ENCODE results near the gene ZG16B.

ZG16B gene

GRCh38 chr16:2867987-2868789 lies 38.1 kb downstream of the ZG16B start:
- peak; percentile 88 for DNase-seq (ENCODE audit: low read depth)
- TF ChIP-seq, protein P1, sequence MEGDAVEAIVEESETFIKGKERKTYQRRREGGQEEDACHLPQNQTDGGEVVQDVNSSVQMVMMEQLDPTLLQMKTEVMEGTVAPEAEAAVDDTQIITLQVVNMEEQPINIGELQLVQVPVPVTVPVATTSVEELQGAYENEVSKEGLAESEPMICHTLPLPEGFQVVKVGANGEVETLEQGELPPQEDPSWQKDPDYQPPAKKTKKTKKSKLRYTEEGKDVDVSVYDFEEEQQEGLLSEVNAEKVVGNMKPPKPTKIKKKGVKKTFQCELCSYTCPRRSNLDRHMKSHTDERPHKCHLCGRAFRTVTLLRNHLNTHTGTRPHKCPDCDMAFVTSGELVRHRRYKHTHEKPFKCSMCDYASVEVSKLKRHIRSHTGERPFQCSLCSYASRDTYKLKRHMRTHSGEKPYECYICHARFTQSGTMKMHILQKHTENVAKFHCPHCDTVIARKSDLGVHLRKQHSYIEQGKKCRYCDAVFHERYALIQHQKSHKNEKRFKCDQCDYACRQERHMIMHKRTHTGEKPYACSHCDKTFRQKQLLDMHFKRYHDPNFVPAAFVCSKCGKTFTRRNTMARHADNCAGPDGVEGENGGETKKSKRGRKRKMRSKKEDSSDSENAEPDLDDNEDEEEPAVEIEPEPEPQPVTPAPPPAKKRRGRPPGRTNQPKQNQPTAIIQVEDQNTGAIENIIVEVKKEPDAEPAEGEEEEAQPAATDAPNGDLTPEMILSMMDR (IDR thresholded peaks at IDR 0.05; ENCODE audit: insufficient read depth, low read depth, low read length, missing control alignments) = peak; percentile 90
- H3K4me3 ChIP-seq (ENCODE audit: low read length) = peak overlapping the region; percentile 58

DNA sequence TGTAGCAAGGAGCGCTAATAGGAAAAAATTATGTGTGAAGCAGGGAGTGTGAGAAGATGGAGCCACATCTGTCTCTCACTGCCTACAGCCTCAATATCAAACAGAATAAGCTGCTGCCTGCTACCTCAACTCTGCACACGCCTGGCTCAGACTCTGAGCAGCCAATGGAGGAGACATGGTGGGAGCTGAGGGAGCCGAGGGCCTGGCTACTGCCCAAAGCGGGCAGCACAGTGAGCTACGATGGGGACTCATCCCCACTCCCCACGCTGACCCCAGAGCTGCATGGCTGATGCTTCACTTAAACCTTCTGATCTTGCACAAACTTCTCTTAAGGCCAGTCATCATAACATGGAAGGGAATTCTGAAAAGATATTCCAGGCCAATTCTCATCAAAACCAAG lies 41.8 kb downstream of the ZG16B start:
- no peak overlapping the region for H3K4me3 ChIP-seq (ENCODE audit: low read length)
- no peak for DNase-seq (ENCODE audit: low read depth)
- TF ChIP-seq, protein P1 (IDR thresholded peaks at IDR 0.05; ENCODE audit: insufficient read depth, low read depth, low read length, missing control alignments) = no peak

DNA sequence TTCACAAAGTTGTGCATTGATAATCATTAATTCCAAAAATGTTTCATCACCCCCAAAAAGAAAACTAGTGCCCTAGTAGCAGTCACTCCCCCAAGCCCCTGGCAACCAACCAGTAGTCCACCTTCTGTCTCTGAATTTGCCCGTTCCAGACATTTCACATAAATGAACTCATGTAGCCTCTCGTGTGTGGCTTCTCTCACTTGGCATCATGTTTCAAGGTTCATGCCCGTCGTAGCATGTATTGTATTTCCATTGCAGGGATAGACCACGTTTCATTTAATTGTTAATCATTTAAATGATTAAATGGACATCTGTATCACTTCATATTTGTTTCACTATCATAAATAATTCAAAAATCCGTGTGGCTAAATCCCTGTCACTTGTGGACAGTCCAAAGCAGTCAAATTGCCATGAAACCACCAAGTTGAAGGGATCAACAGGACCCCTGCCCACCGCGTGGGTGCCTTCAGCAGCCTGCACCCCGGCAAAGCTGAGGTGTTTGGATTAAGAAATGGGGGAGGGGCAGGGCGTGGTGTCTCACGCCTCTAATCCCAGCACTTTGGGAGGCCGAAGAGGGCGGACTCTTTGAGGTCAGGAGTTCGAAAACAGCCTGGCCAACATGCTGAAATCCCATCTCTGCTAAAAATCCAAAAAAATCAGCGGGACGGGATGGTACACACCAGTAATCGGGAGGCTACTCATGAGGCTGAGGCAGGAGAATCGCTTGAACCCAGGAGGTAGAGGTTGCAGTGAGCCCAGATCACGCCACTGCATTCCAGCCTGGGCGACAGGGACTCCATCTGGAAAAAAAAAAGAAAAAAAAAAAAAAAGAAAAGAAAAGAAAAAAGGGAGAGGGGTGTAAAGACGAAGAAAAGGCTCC lies 44.2 kb downstream of the ZG16B start:
- no peak overlapping the region for H3K4me3 ChIP-seq (ENCODE audit: low read length)
- no peak for DNase-seq (ENCODE audit: low read depth)
- TF ChIP-seq, protein P1 (IDR thresholded peaks at IDR 0.05; ENCODE audit: insufficient read depth, low read depth, low read length, missing control alignments) = no peak

DNA sequence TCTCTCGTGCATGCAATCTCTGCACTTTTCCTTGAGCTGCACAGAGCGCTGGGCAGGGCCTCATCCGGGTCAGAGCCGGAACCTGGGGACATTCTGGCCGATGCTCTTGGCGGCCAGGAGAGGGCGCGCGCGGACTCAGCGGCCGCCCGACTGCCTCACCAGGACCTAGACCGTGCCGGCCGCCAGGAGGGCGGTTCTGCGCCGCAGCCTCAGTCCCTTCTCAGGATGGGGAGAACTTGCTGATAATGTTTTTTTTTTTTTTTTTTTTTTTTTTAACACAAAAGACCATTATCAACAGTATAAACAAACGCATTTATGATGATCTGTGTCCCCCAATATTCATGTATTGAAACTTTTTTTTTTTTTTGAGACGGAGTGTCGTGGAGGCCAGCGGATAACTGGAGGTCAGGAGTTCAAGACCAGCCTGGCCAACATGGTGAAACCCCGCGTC lies 44.8 kb downstream of the ZG16B start:
- DNase-seq (ENCODE audit: low read depth) = peak; percentile 78
- TF ChIP-seq, protein P1 (IDR thresholded peaks at IDR 0.05; ENCODE audit: insufficient read depth, low read depth, low read length, missing control alignments) = peak; percentile 82
- no peak overlapping the region for H3K4me3 ChIP-seq (ENCODE audit: low read length)

DNA sequence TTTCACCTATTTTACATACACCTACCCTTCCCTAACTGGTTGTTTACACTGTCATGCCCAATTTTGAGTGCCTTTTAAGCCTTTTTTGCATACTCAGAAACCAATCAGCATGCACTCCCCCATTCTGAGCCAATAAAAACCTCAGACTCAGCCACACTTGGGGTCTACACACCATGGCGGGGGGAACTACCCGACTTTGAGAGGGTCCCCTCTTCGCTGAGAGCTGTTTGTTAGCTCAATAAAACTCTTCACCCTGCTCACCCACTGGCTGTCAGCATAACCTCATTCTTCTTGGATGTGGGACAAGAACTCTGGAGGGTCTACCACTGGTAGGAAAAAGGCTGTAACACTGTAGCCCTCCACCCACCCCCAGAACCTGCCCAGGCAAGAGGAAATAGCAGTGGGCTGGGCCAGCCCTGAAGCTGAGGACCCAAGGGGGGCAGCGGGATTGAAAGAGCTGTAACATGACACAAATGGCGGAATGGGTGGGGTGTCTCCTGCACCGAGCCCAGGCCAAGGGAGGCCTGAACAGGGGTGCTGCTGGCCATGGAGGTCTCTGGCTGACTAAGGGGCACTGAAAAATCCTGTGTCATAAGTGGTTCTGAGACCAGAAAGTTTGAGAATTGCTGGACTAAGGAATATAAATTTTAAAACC lies 49.9 kb downstream of the ZG16B start:
- DNase-seq (ENCODE audit: low read depth) = no peak
- TF ChIP-seq, protein P1 (IDR thresholded peaks at IDR 0.05; ENCODE audit: insufficient read depth, low read depth, low read length, missing control alignments) = no peak
- H3K4me3 ChIP-seq (ENCODE audit: low read length) = no peak overlapping the region
